Activated T-helper 1 cell treated with Interleukin-2 at 50 U/mL for 16 hours (primary cell): ENCODE measurements around the gene SCAANT1.
A peak's percentile ranks its signal among the peaks of the same experiment; 100 is the strongest.

ENCODE experiments used
- DNase-seq: peaks from one replicate; pipeline ENCODE4 v3.0.0-alpha.2; 2020; ENCODE audit warnings: low read depth

Gene SCAANT1

GRCh38 chr3:63934041-63934866 lies 22.1 kb upstream of the SCAANT1 start:
- no peak for DNase-seq

- no peak for DNase-seq
These were observed 21.3 kb upstream of the SCAANT1 start for GRCh38 chr3:63933459-63933858.

- DNase-seq, result no peak
These were observed 20.5 kb upstream of the SCAANT1 start for GRCh38 chr3:63932509-63933212.

GRCh38 chr3:63931290-63931689 lies 19.1 kb upstream of the SCAANT1 start:
- DNase-seq, result no peak

GRCh38 chr3:63927422-63928280 lies 15.5 kb upstream of the SCAANT1 start:
- DNase-seq, result no peak

- no peak for DNase-seq
These were observed 14.1 kb upstream of the SCAANT1 start for GRCh38 chr3:63926309-63926708.

GRCh38 chr3:63922491-63923199 lies 10.5 kb upstream of the SCAANT1 start:
- no peak for DNase-seq

GRCh38 chr3:63921741-63922482 lies 9.7 kb upstream of the SCAANT1 start:
- DNase-seq, result no peak

- DNase-seq, result no peak
These were observed 7.8 kb upstream of the SCAANT1 start for GRCh38 chr3:63920001-63920400.

GRCh38 chr3:63918321-63918720 lies 6.1 kb upstream of the SCAANT1 start:
- DNase-seq, result no peak

- DNase-seq, result no peak
These were observed 2.1 kb upstream of the SCAANT1 start for GRCh38 chr3:63914312-63914711.

- peak; percentile 20 for DNase-seq
These were observed 795 bp upstream of the SCAANT1 start for GRCh38 chr3:63912768-63913588.

GRCh38 chr3:63911509-63911872 lies 692 bp downstream of the SCAANT1 start:
- no peak for DNase-seq

GRCh38 chr3:63910891-63911290 lies 1.3 kb downstream of the SCAANT1 start:
- DNase-seq, result no peak

GRCh38 chr3:63910001-63910400 lies 2.2 kb downstream of the SCAANT1 start:
- DNase-seq, result no peak

GRCh38 chr3:63909431-63909830 lies 2.8 kb downstream of the SCAANT1 start:
- no peak for DNase-seq

GRCh38 chr3:63908776-63909175 lies 3.4 kb downstream of the SCAANT1 start:
- no peak for DNase-seq

GRCh38 chr3:63908081-63908736 lies 4.0 kb downstream of the SCAANT1 start:
- DNase-seq, result no peak

GRCh38 chr3:63905731-63906620 lies 6.2 kb downstream of the SCAANT1 start:
- no peak for DNase-seq
